CD4-positive, alpha-beta T cell treated with Interferon alpha-2 for 1 hour (primary cell): ENCODE data around the gene IRF5.
"Not testable (repeated sequence)": the region's sequence is repeated elsewhere in the genome, so short reads cannot be mapped to it uniquely, and the experiment has no call there.

Experiments used
- DNase-seq, 2 donors: peaks; one replicate each; pipeline ENCODE4 v3.0.0-alpha.2; 2020 to 2022

IRF5 gene

GRCh38 chr7:128906766-128907559, 30.8 kb upstream of the IRF5 start:
- no peak for DNase-seq

DNA sequence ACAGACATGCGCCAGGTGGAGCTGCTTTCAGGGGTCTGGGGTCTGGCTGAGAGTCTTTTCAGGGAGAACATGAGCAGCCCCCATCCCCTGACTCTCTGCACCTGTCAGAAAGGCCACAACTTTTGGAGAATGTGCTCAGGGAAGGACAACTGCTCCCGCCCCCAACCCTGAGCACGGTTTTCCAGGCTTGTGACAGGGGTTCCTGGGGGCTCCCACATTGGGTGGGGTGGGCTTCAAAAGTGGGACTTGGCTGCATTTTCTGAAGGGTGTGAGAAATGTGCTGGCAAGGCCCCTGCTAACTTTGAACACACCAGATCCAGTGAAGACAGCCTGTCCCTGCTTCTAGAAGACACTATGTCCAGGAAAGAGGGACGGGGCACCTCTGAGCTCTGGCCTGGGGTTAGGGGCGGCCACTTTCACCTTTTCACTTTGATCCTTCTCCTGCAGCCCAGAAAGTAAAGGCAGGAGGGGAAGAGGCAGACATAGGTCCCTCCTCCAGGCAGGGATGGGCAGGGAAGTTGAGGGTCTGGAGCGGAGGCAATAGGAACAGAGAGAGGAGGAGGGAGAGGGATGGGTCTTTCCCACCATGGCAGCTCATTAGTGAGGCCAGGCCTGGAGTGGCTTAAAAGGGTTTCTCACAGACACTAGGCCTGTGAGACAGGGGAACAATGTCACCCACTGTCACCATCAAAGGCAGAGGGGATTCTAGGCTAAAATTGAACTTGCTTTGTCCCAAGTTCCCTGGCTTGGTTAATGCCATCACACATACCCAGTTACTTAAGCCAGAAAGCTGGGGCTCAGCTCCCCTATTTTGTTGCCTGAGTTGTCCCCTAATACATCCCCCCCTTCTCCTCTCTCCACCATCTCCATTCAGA, 28.7 kb upstream of the IRF5 start:
- no peak for DNase-seq

GRCh38 chr7:128909625-128910568, 27.8 kb upstream of the IRF5 start:
- no peak for DNase-seq

- no peak for DNase-seq
Measured at GRCh38 chr7:128910569-128910945, 27.2 kb upstream of the IRF5 start, which contains the start of gene KCP. Gene KCP, minus strand, starts transcription at chr7:128910709. Its CDS starts 33 bp downstream, at chr7:128910676.

GRCh38 chr7:128911423-128912031, 26.2 kb upstream of the IRF5 start:
- no peak for DNase-seq

DNA sequence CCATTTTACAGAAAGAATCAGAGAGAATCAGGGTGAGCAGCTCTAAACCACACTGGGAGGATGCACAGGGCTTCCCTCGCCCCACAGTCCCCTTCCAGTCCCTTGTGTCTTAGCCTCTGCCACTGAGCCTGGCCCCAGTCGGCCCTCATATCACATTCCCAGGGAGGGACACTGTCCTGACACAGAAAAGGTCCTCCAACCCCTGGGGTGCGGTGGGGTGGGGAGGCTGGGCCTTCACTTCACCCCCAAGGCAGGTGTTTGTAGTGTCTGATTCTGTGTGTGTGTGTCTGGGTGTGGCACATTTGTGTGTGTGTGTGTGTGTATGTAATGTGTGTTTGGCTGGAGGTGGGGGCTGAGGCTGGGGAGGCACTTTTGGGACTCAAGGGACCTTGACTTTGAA, 25.4 kb upstream of the IRF5 start:
- DNase-seq = no peak

DNA sequence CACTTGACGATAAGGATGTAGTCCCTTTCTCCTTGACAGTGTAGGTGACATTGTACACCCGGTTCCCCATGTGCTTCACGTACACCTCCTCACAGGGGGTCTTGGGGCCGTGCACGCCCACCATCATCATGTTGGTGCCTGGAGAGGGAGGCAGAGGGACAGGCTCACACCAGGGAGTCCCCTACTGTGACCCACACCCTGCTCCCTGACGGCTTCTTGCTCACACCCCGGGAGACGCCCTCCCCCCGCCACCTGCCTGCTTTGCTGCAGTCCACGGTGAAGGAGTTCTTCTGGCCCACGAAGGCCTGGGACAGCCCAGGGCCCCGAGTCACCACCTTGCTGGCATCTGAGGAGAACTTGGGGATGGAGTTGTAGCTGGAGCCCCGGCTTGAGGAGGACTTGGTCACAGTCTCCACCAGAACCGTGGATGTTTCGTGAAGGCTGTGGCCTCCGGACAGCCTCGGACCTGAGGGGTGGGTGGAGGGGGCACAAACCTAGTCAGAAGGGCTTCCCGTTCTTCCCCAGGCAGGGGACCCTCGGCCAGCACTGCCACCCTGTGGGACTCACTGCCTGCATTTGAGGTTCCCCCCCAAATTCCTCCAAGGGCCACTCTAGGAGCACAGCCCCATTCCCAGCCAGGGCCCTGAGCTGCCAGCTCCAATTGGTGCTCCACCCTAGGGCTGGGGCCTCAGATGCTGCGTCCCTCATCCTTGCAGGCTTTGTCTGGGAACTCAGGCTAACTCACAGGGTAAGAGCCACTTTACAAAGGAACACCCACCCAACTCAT, 24.8 kb upstream of the IRF5 start:
- DNase-seq = not testable (repeated sequence)

GRCh38 chr7:128913870-128914565, 23.7 kb upstream of the IRF5 start:
- no peak for DNase-seq

GRCh38 chr7:128914566-128915151, 23.1 kb upstream of the IRF5 start:
- peak in 1 of 2 donors; percentile 12 for DNase-seq

- DNase-seq = no peak
Measured at GRCh38 chr7:128915271-128915819, 22.4 kb upstream of the IRF5 start.

DNA sequence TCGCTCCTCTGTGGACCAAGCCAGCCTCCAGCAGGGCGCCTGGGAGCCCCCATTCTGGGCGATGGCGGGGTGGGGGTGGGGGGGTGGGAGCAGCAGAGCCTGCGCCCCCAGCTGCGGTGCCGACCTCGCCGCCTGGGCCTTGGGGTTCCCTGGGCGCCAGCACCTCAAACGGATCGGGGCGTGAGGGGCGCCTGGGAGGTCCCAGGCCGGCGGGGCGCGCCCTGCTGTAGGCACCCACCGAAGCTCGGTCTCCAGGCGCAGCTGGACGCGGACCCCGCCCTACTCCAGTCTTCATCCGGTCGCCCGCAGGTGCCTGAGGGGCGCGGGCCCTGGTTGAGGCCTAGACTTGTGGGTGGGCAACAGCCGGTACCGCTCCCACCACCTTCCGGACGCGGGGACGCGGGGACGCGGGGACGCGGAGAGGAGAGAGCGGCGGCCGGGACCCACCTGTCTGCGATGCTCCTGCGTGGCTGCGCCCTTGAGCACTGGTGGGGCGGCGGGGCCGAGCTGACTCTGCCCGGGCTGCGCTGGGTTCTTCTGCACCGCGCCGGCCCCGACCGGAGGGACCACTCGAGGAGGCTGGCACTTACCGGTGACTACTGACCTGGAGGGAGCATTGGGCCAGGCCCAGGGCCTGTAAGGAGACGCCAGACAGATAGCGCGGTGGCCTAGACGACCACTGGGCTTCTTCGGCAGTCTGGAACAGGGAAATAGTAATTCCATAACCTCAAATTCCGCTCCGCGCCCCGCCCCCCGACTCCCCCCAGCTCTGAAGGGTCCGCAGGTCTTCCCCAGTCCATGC, 21.7 kb upstream of the IRF5 start:
- no peak for DNase-seq

- DNase-seq = no peak
Measured at GRCh38 chr7:128916643-128916915, 21.1 kb upstream of the IRF5 start.

DNA sequence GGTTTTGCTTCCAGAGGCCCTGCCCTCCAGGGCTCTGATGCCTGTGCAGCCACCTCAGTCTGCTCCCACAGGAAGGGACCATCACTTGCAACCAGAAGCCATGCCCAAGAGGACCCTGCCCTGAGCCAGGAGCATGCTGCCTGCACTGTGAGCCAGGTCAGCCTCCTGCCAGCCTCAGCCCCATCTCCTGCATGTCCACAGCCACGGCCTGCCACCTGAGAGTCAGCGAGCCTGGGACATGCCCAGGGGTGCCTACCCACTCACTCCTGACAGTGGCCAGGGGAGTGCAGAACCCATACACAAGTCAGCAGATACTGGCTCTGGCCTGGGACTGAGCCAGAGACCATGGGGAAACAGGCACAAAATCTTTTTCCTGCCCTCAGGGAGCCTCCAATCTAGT, 20.6 kb upstream of the IRF5 start:
- DNase-seq = no peak

- DNase-seq = no peak
Measured at GRCh38 chr7:128918016-128918665, 19.6 kb upstream of the IRF5 start.

- no peak for DNase-seq
Measured at GRCh38 chr7:128919241-128919640, 18.5 kb upstream of the IRF5 start.

DNA sequence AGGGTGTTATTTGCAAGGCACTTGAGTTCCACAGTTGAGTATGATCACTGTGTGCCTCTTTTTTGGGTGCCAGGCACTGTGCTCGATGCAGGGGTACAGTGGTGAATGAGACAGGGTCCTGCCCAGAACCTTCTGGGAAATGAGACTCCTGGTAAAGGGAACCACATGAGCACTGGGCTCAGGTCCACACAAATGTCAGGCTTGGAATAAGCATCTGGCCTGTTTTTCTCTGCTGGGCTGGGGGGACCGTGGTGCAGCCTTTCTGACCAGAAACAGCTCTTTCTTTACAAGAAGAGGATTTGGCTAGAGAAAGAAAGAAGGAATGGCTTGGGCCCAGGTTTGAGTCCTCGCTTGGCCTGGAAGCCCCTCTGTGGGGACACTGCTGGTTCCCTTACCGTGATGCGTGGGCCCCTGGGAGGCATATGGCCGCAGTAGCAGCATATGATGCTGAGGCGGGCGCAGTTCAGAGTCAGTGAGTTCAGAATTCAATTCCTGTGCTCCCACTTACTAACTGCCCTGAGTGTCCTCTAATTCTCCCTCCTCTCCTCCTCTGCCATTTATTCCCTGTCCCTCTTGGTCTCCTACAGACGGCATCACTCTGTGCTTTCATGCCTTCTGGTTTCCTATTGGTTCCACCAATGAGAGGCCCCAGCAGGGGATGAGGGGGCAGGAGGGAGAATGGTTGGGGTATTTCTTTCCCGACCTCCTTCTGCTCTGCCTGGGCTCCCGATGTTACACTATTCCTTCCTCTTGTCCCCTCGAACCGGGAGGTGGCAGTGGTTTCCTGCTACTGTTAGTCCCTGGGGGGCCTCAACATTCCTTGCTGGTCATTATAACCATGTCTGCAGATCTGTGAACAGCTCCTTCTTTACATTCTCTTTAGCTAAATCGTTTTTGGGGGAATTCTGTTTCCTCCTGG, 17.6 kb upstream of the IRF5 start:
- DNase-seq = no peak

DNA sequence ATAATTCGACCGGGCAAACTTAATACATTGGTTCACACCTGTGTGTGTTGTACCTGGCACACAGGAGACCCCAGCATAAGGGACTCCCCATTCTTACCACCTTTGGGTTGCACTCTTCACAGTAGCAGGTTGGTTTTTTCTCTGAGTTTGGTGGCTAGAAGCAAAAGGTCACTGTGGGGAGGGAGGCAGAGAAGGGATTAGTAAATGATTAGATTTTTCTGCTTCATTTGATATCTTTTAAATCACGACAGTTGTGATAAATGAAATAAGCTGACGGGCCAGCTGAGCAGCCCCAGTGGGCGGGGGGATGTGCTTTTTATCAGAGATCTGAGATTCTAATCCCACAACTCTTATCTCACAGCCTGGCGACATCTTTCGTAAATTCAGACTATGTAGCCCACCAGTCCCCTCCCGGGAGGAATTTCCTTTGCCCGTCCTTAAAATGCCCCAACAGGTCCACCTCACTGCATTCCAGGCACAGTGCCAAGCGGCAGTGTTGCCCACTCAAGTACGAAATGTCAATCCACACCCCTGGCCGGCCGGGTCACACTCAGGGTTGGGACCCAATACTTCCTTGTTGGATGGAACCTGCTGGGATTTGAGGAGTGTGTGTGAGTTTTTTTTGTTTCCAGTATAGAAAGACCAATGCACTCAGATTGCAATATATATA, 16.7 kb upstream of the IRF5 start:
- no peak for DNase-seq
